ENCODE results near the gene KCNG4.

DNA sequence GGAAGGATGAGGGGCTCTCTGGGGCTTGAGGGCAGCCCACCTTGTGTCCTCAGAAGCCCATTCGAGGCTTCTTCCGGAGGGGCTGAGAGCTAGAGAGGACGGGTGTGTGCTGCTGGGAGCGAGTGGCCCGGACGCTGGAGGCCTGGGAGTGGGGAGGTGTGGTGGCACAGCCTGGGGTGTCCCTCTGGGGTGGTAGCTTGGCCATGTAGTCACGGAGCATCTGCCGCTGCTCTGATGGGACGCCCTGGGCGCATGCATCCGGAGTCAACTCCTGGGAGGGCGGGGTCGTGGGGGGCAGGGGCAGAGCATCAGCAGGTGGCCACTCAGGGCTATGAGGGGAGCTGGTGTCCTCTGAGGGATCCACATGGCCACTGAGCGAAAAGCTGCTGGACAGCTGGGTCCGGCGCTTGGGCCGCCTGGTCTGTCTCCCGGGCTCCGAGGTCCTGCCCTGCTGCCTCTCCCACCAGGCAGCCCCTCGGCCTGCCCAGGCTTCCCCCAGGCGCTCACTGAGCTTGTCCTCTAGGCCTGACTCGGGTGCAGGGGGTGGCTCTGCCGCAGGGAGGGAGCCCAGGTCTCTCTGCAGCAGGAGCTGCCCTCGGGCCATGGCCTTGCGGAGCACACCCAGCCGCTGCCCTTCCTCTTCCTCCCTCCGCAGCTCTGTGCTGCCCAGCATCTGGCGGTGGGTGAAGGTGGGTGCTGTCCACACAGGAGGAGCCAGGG lies 60.8 kb downstream of the KCNG4 start:
- TF ChIP-seq, protein P1, sequence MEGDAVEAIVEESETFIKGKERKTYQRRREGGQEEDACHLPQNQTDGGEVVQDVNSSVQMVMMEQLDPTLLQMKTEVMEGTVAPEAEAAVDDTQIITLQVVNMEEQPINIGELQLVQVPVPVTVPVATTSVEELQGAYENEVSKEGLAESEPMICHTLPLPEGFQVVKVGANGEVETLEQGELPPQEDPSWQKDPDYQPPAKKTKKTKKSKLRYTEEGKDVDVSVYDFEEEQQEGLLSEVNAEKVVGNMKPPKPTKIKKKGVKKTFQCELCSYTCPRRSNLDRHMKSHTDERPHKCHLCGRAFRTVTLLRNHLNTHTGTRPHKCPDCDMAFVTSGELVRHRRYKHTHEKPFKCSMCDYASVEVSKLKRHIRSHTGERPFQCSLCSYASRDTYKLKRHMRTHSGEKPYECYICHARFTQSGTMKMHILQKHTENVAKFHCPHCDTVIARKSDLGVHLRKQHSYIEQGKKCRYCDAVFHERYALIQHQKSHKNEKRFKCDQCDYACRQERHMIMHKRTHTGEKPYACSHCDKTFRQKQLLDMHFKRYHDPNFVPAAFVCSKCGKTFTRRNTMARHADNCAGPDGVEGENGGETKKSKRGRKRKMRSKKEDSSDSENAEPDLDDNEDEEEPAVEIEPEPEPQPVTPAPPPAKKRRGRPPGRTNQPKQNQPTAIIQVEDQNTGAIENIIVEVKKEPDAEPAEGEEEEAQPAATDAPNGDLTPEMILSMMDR (conservative IDR thresholded peaks at IDR 0.05; ENCODE audit: low read length), result no peak
- TF ChIP-seq EZH2phosphoT487 (IDR thresholded peaks at IDR 0.05; ENCODE audit: borderline replicate concordance), result no peak

Measured in Loucy (cell line).